HG03571 (cell line): ENCODE data around the gene SEC22A.

Experiments
- ATAC-seq: cut with Tn5 transposase; IDR thresholded peaks from one replicate; pipeline ENCODE4 v1.9.1; 2021; ENCODE audit not compliant: unreplicated experiment

Gene SEC22A

DNA sequence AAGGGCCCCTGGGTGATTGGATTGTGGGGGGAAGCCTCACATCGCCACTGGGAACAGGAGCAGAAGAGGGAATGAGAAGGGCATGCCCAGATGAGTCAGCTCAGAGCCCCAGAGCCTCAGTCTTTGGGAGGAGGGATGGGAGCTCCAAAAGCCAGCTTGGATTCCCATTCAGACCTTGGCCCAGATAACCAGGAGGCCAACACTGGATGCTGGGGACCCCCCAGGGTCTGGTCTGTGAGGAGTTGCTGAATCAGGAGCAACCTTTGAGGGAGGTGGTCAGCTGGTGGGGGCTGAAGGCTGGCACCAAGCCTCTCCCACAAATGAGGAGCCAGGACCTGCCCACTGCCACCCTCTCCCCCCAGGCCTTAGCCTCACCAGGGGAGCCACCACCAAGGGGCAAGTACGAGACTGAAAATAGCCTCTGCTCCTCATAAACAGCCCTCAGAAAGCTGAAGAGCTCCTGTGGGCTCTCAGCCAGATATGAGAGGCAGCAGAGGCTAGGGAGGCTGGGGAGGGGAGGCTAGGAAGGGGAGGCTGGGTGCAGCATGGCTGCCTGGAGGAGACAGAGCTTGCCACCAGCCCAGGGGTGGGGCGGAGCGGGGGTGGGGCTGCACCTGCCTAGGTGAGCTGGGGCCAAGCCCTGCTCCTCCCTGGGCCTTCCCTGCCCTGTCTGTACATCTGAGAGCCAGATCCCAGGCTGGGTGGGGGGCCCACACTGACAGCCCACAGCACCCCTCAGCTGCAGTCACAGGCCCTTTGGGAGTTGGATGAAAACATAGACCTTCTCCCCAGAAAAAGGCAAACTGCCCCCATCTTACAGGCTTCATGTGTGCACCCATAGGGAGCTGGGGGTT lies 99.8 kb downstream of the SEC22A start:
- no peak for ATAC-seq

DNA sequence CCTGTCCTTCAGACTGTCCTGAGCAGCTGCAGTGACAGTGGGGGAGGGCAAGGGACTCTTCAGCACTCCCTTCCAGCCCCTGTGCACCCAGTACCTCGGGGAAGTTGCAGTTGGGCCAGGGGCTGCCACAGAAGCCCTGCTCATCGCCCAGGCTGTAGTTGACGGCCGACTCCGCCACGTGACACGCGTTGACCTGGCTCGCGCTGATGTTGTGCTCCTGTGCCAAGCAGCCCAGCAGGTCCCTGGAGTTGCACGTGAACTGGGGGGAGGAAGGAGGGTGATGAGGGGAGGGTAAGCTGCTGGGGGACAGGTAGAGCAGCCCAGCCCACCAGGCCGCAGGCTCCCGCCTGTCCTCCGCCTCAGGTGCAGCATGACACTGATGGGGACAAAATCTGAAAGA lies 101.2 kb downstream of the SEC22A start:
- ATAC-seq = no peak

DNA sequence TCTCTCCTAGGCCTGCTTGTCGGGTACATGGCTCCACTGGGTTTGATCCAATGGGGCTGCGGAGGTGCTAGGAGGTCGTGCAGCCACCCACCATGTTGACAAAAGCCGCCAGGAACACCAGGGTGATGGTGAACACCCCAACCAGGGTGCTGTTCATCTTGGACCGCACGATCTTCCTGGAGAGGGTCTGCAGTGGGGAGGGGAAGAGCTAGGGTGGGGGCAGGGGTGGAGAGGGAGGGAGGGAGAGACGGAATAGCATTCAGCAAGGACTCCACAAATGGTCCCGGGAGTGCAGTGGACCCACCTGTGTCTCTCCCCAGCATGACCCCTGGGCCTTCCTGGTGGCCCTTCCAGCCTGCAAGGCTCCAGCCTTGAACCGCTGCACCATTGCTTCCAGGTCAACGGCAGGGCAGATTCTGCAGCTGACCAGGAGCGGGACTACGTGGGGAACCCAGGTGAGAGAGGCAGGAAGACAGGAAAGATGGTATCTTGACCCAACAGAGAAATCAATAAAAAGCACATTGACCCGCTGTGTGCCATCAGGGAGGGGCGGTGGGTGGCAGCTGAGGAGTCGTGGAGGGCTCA lies 102.3 kb downstream of the SEC22A start:
- no peak for ATAC-seq

DNA sequence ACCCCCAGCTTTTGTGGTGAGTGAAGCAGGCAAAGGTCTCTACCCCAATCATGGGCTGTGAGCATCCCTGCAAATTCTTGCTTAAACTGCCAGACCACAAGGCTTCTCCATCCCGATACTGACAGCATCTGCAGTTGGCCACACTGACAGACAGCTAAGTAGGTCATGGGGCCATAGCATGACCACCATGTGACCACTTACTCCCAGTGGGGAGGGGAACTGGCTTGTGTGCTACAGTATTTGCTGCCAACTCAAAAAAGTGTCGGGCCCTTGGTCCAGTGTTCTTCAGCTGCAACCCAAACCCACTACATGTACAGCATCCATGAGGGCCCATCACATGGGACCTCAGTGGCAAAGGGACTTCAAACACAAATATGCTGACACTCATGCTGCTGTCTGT lies 103.4 kb downstream of the SEC22A start:
- no peak for ATAC-seq

DNA sequence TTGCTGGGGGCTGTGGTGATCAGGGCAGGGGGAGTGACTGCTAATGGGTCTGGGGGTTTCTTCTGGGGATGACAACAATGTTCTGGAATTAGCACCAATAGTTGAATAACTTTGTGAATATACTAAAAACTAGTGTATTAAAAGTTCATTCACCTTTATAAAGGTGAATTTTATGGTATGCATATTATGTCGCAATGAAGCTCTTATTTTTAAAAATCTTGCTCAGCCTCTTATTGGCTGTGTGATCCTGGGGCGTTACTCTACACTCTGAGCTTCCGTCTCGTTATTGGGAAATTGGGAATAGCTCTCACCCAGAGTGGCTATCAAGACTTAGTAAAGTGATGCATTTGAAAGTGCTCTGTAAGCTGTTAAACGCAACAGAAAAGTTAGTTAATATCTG lies 105.3 kb downstream of the SEC22A start:
- no peak for ATAC-seq

DNA sequence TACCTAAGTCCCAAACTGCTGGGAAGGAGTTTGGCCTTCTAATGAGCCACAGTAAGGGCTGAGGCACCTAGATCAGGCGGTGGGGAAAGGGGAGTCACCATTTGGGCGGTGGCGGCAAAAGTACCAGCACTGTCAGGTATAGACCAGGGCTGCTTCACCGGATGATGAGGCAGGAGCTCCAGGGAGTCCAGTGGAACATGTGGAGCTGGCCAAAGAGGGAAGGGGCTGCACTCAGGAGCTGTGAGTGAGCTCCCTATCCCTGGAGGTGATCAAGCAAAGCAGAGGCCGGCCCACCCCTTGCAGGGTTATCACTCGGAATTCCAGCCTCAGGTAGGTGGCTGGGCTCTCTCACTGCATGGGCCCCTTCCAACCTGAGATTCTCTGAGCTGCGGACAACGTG lies 108.4 kb downstream of the SEC22A start:
- ATAC-seq = no peak

DNA sequence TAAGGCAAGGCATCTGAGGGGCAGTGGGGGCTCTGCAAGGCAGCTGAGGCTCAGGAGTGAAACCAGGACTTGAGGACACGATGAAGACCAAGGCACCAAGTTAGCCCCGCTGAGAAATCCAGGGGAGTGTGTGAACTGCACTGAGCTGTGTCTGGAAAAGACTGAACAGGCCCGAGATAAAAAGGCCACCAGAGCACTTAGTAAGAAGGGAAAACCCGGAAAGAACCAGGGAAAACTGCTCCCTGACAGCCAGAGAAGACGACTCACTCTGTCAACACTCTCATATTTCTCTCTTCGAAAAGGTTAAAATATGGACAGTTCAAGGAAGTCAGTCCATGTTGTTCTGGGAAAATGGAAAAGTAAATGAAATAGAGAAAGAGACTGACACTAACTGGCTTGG lies 109.0 kb downstream of the SEC22A start:
- no peak for ATAC-seq

DNA sequence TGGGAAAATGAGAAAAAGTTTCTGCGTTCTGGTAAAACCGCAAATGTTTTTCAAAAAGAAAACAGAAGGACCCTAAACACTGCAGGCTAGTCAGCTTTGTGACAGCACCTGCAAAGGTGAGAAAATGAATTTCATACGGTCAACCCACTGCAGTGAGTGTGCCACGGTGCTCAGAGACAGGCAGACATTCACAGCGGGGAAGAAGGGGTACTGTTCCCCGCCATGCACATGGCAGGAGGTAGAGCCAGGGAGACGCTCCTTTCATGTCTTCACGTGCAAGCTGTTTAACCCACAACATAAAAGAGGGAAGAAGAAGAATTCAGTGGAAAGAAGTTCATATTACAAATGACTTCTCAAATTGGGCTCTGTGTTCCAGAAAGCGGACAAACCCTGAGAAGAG lies 109.5 kb downstream of the SEC22A start:
- no peak for ATAC-seq

DNA sequence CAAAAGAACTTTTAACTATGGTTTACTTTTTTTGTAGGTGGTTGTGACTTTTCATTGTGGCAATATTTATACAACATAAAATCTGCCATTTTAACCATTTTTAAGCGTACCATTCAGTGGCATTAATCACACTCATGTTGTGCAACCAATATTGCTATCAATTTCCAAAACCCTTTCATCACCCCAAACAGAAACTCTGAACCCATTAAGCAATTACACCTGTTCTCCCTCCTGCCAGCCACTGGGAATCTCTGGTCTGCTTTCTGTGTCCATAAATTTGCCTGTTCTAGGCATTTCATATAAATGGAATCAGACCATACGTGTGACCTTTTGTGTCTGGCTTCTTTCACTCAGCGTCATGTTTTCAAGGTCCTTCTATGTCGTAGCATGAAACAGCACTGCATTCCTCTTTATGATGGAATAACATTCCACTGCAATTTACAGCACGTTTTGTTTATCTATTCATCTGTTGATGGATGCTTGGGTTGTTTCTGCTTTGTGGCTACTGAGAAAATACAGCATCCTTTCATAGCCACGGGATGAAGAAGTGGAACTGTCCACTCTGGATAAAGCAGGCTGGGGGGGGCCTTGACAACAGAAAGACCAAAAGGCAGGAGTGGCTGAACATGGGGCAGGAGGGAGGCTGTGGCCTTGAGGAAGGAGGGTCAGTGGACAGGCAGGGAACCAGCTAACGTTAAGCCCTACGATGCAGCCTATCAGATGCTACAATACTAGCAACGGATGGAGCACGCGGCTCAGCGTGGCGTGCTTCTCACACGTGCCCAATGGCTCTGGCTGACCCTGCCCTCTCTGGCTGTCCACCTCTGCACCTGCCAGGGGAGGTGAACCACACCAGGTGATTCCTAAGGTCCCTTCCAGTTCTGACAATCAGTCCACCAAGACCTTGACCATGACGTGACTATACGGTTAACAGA lies 110.9 kb downstream of the SEC22A start:
- ATAC-seq = no peak

DNA sequence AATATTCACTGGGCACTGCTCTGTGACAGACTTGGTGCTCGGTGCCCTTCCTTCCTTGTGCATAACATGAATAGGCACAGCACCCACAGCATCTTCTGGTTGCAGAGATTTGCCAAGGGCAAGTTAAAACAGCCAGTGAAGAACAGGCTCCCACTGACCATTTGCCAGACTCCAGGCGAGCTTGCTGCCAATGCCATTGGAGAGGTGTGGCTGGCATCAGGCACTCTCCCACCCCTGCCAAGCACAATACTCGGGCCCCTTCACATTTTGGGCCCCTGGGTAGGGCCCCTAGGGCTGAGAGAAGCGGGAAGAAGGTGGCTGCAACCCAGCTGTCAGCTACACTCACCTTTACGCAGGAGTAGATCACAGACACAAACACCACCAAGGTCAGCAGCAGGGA lies 112.1 kb downstream of the SEC22A start:
- no peak for ATAC-seq

DNA sequence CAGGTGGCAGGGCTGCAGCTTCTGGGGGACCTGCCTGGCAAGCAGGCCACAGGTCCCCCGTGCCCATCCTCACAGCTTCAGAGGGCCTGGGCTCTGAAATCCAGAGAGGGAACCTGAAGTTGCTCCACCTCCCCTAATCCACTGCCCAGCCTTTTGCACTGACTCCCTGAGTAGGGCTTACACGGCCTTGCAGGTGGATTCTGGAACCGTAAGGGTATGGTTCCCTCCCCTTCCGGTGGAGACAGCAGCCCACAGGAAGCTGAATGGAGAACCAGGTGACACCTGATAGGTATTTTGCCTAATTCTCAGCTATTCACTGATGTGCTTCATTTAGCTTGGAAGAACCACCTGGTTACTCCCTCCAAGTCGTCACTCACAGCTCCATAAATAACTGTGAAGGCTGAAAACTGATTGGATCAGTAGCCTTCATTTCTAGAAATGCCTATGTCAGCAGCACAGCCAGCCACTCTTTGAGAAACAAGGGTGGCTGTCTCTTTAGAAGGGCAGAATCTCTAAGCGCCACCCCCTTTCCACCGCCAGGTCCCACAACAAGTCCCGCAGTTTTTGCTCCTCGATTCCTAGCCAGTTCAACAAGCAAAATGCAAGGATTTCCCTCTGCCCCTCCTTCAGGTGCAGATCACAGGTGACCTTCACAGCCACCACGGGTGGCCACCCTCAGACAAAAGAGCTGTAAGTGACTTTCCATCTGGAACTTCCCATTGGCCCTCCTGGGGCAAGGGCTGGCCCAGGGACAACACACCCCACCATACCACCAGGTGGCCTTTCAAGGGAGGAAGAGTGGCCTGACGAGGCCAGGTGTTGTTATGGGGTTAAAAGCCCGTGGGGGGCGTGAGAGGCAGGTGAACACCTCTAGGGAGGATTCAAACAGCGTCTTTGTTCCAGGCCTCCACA lies 112.9 kb downstream of the SEC22A start:
- no peak for ATAC-seq

DNA sequence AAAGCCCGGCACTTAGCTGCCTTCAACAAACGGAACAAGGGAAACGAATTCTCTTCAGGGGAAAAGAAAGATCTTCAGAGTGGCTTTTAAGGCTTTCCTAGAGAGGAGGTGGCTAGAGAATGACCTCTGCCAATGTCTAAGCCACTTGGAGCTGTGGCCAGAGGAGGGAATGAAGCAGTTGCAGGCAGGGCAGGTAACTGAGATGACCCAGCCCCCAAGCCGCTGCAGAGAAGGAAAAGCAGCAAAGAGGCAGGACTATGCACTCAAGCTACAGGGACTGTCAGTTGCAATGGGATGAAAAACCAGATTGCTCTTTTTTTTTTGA lies 113.5 kb downstream of the SEC22A start:
- no peak for ATAC-seq

DNA sequence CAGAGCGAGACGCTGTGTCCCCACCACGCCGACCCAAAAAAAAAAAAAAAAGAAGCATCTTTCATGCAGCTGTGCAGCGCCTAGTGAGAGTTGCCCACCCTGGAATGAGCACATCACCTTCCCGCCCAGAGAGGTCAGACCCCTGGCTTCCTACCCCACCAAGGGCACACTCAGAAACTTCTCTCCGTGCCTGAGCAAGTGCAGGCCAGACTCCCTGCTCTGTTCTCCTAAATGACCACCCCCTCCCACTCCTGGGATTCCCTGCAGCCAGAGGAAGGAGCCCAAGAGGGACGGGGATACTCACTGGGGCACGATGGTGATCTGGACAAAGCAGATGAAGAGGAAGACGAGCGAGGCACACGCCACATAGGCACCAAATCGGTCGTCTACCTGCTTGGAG lies 116.0 kb downstream of the SEC22A start:
- no peak for ATAC-seq

DNA sequence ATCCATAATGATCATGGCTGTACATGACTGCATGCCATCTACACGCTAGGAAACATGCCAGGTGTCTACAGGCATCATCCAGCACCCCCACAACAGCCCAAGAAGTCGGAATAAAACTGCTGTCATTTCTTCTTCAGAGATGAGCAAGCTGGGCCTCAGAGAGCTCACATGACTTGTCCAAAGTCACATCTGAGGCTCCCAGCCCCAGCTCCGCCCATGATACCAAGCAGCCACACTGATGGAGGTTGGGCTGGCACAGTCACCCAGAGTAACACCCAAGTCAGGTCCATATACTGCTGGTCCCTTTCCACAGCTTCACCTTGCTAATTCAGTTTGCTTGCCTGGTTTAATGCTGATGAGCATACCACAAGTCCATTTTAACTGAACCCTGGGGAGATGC lies 116.6 kb downstream of the SEC22A start:
- ATAC-seq = no peak

DNA sequence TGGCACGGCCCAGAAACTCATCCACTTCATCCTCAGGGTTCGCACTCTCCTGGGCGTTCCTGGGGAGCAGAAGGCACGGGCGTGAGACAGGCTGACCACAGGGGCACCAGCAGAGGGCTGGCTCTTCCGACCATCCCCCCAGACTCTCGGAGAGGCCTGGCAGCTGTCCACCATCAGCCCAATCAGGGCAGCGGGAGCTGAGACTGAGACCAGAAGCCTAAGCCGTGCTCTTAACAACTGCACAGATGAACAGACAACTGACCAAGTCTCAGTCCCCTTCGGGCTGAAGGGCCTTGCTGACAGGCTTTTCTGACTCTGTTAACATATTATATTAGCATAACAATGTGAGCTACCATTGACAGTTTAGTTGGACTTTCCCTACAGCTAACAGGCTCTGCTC lies 118.0 kb downstream of the SEC22A start:
- ATAC-seq = no peak

DNA sequence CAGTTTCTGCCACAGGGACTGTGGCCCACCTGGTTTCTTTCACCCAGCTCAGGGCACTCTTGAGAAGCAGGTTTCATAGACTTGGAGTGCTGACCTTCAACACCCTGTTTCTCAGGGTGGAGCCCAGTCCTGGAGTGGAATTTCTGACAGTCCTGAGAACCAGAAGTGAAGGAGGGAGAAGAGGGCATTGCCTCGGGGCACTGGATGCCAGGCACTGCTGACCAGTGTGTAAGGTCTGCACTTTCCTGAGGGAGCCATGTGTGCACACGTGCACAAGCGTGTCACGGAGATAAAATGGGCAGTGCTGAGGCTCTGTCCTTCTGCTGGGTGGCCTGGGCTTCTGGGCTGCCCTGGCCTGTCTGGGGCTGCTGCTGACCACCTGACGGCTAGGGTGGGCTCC lies 118.5 kb downstream of the SEC22A start:
- ATAC-seq = no peak

DNA sequence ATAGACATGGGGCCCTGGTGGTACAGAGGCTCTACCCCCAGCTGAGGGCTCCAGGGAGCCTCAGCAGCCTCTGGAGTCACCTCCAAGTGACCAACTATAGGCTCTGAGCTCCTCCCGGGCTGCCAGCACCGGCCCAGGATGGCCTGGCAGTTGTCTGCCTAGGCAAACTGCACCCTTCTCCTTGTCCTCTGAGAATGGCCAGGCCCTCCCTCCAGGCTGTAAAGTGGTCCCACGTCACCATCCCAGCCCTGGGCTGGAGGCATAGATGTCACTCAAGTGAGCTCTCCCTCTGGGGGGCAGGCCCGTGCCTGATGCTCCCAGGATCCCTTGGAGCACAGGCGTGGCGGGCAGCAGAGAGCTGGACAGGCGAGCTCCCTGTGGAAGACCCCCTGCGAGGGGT lies 120.1 kb downstream of the SEC22A start:
- no peak for ATAC-seq

DNA sequence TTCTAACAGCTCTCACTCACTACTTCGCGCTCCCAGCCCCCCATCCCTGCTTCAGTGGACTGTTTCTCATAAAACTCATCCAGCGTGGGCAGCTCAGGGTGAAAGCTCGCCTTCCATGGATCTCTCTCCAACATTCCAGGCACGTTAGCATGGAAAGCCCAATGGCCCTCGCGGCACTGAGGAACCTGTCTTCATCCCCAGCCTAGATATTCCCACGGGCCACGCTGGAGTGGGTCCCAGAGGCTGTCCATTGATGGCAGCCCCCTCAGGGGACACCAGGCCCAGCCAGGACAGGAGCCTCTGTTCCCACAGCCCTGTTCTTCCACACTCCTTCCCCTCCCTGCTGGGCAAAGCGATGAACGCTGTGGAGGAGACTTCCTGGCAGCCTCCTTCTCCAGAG lies 121.1 kb downstream of the SEC22A start:
- no peak for ATAC-seq
